Dermis blood vessel endothelial cell (primary cell): ENCODE data around the gene UMAD1. TPM values are rescaled to one million over a fixed set of nuclear protein-coding genes. Genes with fewer than 3 reads are reported as not detected.

Experiments
- DNase-seq: peaks from one replicate; pipeline ENCODE4 v3.0.0; 2010
- total RNA-seq: library from RNA; depleted of rRNA; stranded (reverse); fragments of >200 nt; gene quantifications from 2 replicates; pipeline ENCODE4 v1.2.3, GENCODE V29; 2014

Gene UMAD1
- total RNA-seq, 1 donor from 2014 or later: 4.1 TPM

GRCh38 chr7:7768977-7769709, 128.6 kb downstream of the UMAD1 start:
- no peak for DNase-seq

DNA sequence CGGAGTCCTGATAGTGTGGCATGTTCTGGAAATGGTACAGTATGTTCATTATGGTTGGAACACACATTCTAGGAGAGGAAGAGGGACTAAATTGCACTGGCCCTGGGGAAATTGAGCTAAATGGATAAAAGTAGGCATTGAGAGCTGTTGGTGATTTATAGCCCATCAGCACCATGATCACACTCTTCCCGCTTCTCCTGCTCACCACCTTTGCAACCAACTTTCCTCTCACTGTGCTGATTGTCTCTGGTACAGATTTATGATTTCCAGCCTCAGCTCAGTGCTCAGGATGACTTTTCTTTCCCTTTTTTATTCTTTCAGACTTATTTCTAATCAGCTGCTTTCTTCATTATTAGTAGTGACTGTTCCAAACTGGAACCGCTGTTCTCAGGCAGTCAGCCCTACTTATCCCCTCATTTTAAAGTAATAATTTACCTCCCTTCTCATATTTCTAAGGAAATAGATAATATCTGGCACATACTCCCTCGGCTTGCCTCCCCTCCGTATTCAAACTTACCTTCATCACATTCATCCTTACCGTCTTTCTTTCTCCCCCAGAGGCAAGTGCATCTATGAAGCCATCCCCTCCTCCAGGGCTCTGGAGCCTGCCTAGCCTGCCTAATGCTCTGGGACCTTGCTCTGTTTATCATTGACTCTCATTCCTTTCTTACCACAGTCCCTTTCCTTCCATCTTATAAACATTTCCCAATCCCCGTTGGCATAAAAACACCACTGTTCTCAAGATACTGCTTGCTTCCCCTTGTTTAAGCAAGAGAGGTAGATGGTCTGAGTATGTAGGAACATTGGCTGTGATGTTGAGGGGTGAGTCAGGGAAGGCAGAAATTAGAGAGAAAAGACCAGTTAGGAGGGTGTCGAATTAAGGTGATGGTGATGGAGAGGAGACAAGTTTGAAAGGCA, 129.4 kb downstream of the UMAD1 start:
- DNase-seq: no peak

- no peak for DNase-seq
Measured at GRCh38 chr7:7771452-7771851, 130.9 kb downstream of the UMAD1 start.

DNA sequence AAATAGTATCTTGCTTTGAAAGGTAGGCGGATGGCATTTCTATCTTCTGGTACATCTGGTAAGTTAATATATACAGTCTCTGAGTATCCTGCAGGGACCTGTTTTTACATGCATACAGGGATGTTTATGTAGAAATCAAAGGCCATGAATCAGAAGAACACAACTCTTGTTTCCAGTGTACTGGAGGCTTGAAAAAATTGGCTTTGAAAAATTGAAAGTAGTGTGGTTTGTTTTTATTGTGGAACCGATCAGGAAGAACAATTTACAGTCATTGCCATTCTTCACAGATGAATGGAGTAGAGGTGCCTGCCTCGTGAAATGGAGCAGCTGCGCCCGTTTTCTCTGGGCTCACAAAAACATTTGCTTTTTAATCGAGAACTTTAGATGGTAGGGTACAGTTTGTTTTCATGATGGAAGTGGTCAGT, 131.9 kb downstream of the UMAD1 start:
- peak; percentile 18 for DNase-seq

DNA sequence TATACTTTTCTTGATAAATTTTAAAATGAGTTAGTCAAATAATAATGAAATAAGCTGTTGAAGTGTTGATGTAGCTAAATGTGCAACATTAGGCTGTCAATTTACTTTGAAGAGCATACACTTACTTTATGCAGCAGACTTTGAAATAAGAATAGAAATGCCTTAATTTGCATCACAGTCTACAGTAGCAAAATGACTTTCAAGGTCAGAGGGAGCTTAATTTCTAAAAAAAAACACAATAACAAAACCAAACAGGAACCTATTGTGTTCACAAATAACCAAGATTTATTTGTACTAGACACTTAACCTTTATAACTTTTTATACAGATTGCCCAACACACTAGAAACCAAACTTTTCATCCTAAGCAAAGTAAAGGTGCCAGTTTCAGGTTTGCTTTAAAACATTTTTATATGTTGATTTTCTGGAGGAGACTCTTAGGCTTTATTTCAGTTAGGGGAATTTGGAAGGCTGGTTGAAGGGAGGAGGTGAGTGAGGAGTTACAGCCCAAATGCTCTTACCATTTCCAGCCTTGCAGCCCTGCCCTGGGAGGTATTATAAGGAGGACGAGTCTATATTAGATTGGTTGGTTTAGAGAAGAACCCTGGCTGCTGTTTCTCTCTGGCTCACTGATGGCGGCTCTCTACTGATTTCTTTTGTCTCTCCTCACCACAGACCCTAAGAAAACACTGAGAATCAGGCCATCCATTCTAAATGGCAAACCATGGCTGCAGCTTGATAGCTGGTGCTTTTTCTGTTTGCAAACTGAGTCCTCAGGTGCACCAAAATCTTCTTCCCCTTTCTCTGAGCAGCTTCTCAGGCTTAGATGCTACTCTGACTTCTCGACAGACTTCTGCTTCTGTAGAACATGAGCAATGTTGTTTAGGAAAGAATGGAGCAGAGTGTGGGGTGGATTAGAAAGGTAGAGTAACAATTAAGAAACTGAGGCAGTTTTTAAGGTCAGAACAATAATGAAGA, 133.1 kb downstream of the UMAD1 start:
- no peak for DNase-seq

- DNase-seq: no peak
Measured at GRCh38 chr7:7779888-7780287, 139.3 kb downstream of the UMAD1 start.

DNA sequence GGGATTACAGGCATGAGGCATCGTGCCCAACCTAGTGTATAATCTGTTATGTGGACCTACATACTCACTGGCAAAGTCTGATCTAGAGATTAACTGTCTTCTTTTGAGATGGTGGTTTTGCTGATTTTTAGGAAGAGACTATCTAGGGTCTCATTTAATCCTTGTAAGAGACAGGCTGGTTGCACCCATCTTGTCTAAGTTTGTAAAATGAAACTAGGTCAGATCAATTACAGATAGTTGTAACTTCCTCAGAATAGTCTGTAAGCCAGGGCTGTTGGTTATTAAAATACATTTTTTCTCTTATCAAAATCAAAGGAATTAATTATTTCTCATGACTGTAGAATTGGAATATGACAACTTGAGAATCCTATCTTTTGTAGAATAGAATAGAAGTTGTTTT, 142.4 kb downstream of the UMAD1 start:
- no peak for DNase-seq

- DNase-seq: no peak
Measured at GRCh38 chr7:7785344-7785973, 144.9 kb downstream of the UMAD1 start.

GRCh38 chr7:7786595-7786994, 146.0 kb downstream of the UMAD1 start:
- DNase-seq: no peak

DNA sequence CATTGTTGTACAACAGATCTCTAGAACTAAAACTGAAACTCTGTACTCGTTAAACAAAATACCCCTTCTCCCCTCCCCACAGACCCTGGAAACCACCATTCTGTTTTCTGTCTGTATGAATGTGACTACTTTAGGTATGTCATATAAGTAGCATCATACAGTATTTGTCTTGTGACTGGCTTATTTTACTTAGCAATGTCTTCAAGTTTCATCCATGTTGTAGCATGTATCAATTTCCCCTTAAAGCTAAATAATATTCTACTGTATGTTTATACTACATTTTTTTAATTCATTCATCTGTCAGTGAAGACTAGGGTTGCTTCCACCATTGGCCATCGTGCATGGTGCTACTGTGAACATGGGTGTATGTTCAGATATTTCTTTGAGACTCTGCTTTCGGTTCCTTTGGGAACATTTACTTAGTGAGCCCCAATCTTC, 149.0 kb downstream of the UMAD1 start:
- DNase-seq: no peak

DNA sequence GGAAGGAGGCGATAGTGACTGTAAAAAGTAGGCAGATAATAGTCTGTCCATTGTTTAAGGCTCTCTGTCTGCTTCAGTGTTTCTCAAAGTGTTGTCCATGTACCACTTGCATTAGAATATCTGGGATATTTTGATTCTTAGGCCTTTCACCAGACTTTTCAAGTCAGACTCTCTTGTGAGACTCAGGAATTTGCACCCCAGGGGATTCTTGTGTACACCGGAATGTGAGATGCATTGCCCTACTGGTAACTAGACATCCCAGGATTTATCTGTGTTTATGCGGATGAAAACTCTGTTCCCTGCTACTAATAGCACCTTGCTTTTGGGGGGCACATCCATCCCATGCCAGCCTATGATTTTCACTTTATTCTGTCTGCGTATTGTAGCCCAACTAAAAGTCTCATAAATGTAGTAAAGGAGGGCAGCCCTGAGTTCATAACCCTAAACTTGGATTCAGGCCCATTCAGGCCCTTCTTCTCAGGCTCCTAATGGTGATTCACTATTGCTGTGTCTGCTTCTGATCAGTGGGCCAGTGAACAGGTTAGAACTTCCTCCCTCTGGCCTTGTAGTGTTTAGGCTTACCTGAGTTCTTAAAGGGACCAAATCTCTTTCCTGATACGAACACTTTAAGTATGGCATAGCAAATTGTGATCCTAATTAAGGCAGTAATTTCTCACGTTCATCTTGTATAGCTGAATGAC, 149.6 kb downstream of the UMAD1 start:
- no peak for DNase-seq

DNA sequence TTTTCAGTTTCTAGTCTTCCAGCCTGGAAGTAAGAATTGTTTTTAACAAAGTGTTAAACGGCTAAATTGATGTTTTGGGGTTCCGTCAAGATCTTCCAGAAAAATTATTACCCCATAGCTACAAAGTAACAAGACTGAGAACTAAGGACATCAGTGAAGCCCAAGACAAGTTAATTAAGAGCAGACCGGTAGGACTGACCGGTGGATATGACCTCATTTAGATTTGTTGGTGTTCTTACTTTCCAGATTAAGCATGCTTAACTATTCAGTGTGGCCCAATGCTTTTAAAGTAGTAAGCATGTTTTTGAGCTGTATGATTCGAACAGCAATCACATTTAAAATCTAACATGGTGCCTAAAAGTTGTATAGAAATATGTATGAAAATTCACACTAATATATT, 151.0 kb downstream of the UMAD1 start:
- no peak for DNase-seq

- no peak for DNase-seq
Measured at GRCh38 chr7:7792056-7792455, 151.5 kb downstream of the UMAD1 start.

DNA sequence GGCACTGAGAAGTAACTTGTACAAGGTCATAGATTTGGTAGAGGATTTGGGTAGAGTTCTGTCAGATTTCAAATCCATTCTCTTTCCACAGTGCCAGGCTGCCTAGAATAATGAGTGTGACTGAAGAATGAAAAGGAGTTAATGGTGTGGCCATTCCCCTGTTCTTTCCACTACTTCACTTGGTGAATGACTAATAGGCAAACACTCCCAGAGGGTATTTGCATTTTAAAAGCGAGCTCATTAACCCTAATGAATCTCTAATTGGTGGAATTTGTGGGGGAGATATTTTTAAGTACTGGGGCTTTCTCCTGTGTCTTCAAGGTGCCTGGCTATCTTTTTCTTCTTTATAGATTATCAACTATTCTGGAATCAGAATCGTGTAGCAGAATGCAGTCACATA, 152.7 kb downstream of the UMAD1 start:
- no peak for DNase-seq

- DNase-seq: no peak
Measured at GRCh38 chr7:7793921-7794320, 153.4 kb downstream of the UMAD1 start.

DNA sequence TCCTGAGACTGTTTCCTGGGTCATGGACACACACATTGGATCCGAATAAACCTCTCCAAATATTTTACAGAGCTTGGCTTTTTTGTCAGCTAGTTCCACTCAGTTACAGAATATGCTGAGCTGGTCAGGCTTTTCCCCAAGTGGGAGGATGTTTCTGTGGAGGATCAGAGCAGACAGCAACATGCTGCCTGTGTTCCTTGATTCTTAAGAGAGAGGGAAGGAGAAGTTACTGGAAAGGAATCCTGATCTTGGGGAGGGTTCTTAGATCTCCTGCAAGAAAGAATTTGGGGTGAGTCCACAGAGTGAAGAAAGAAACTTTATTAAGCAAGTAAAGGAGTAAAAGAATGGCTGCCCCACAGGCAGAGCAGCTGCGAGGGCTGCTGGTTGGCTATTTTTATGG, 154.7 kb downstream of the UMAD1 start:
- DNase-seq: no peak

- peak; percentile 43 for DNase-seq
Measured at GRCh38 chr7:7795630-7796121, 155.1 kb downstream of the UMAD1 start.

- no peak for DNase-seq
Measured at GRCh38 chr7:7798510-7798909, 158.0 kb downstream of the UMAD1 start.

DNA sequence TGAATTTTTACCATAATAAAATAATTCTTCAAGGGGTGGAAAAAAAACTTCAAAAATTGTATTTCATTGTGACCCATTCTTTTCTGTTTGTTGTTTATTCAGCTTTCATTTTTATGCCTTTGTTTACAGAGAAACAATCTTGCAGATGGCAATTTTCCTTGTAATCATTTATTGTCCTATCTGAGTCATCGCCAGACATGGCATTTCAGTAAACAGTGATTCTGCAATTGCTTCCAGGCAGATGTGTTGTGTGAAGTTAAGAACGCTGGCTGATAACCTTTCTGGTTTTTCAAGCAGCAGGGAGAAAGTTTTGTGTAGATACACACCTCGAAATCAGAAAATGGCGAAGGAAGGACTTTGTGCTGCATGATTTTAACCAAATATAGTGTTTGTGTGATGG, 158.6 kb downstream of the UMAD1 start:
- DNase-seq: peak; percentile 14

DNA sequence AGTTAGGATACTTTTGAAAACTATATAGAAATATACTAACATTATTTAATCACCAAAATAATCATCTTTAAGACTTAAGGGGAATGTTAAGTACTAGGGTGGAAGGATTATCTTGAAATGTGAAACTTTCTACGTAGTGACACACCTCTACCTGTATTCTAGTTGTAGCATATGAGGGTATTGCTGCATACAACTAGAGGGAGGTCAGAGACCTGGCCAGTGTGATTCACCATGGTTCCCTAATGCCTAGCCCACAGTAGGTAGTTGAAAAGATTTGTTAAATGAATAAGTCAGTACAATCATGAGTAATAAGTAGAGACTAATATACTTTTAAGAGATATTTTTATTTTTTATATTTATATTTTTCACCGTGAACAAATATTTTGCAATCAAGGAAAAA, 162.0 kb downstream of the UMAD1 start:
- DNase-seq: no peak

GRCh38 chr7:7803715-7804178, 163.2 kb downstream of the UMAD1 start:
- DNase-seq: no peak
